ENCODE data around the gene NBEA. TPM values are rescaled to one million over a fixed set of nuclear protein-coding genes. Genes with fewer than 3 reads are reported as not detected.

The NBEA gene
- polyA plus RNA-seq (2011; rRNA removed) = 11.8 and 12.3 TPM in 2 replicates
- polyA plus RNA-seq (2012; cell fraction: cytosol; rRNA removed) = 1.6 and 1.9 TPM in 2 replicates
- polyA plus RNA-seq (2012; cell fraction: nucleus; rRNA removed) = 2.6 and 4.4 TPM in 2 replicates
- polyA plus RNA-seq (2017; fragmentation: RNase III; extraction: RNeasy Plus Mini Kit Qiagen cat#74134 plus additional on column Dnase treatment) = 3.5 to 4.2 TPM (median 4.1 TPM) in 3 replicates
- polyA minus RNA-seq (2011; rRNA and poly(A)+ RNA removed) = 23.6 and 30.8 TPM in 2 replicates

DNA sequence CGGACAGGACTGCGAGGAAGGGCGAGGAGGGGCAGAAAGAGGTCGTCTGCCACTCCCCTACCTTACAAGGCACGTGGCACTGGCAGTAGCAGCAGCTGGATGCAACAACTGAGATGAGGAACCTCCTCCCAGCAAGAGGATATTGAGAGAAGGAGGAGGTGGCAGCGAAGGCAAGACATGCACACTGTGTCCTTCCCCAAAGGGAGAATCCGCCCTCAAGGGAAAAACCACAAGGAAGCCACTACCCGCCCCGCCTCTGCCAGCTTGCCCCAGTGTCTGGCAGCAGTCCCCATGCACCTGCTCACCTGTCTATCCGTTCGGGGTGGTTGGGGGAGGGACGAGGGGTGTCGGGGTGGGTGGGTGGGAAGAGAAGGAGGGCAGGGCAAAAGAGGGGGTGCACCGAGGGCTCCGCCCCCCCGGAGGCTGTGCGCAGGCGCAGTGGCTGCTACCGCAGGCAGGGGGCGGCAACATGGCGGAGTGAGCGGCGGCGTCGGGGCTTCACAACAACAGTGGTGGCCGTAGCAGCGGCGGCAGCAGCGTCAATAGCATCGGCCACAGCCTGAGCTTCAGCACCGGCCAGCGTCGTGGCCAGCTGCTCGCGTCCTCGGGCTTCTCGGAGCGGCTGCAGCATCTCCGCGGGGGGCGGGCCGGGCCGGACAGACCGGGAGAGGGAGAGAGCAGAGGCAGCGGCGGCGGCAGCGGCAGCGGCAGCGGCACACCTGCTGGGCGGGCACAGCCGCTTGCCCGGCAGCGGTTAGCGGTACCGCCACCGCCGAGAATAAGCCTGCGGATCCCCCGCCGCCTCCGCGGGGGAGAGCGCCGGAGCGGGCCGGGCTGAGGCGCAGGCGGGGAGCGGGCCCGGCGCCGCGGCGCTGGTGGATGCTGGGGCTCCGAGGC is at the start of gene NBEA:
Gene NBEA, plus strand, starts transcription at position 436 of the 897 bp plus-strand sequence. CDS start 551 bp downstream, outside the sequence.
- FAIRE-seq = no peak
- POLR2A ChIA-PET = interaction anchor here (0.6 kb wide), 1 partner anchor 785 kb away, joined by 4 read pairs; no protein-coding TSS in a partner anchor
- CTCF ChIA-PET = interaction anchor here (0.6 kb wide), 1 partner anchor 9 kb away, joined by 3 read pairs; no protein-coding TSS in a partner anchor
- peak; percentile 39 to 76 for DNase-seq (ENCODE audit: low read depth in 1 of 2, low spot score in 1 of 2)
- peak within 1 kb of the TSS; percentile 95 for H3K4me2 ChIP-seq
- no peak for TF ChIP-seq POLR2AphosphoS2 (conservative IDR thresholded peaks at IDR 0.05; ENCODE audit: low read length)
- peak in 1 of 2 experiments; percentile 52; a peak in 2 of 5 replicates for TF ChIP-seq JUN (IDR thresholded peaks at IDR 0.05)
- peak; percentile 66 for TF ChIP-seq POLR2A (IDR thresholded peaks at IDR 0.05; ENCODE audit: low read length)
- TF ChIP-seq MAX (IDR thresholded peaks at IDR 0.05) = peak; percentile 65
- no peak for TF ChIP-seq KDM1A (IDR thresholded peaks at IDR 0.05; ENCODE audit: low read depth)
- peaks cover 30% of the 10 kb centered on the region; the same call in 2 of the 3 replicates for H3K4me1 ChIP-seq
- 0% methylated on average over 12 of the region's 76 CpGs for WGBS (ENCODE audit: missing lambda C conversion rate)
- peak within 1 kb of the TSS; percentile 91 for H3K4me3 ChIP-seq
- peak; percentile 83 to 86 for ATAC-seq
- no peaks in the 10 kb centered on the region for H3K9me3 ChIP-seq
- H3K27ac ChIP-seq = peak within 1 kb of the TSS; percentile 79 to 93

DNA sequence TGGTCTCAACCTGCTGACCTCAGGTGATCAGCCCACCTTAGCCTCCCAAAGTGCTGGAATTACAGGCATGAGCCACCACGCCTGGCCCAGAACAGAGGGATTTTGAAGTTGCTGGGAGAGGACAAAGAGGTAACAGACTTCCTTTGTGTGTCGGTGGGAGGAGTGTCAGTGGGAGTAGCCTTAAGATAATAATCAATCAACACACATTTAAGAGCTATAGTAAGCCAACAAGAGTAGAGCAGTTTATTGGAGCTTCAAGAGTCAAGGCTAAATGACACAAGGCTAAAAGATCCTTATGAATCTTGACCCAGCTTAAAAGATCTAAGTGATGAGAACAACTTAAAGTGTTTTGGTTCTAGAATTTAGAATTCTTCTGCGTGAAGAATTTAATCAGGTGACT is 47.3 kb upstream of the NBEA start:
- ChIA-PET CTCF (no interaction called here), POLR2A (no interaction called here)
- H3K4me2 ChIP-seq = no peak overlapping the region
- ATAC-seq = no peak
- no peaks in the 10 kb centered on the region for H3K9me3 ChIP-seq
- H3K4me3 ChIP-seq = no peak overlapping the region
- H3K27ac ChIP-seq = no peak overlapping the region
- no peak for TF ChIP-seq POLR2AphosphoS2 (conservative IDR thresholded peaks at IDR 0.05; ENCODE audit: low read length)
- no peak for TF ChIP-seq ZC3H11A (IDR thresholded peaks at IDR 0.05)
- TF ChIP-seq MAZ (IDR thresholded peaks at IDR 0.05; ENCODE audit: borderline replicate concordance, low read depth, low read length) = no peak
- TF ChIP-seq JUNB (IDR thresholded peaks at IDR 0.05) = no peak
- TF ChIP-seq USF2 (IDR thresholded peaks at IDR 0.05) = no peak
- no peak for TF ChIP-seq RARB (CRISPR knock-in tag; IDR thresholded peaks at IDR 0.05)
- 74% methylated on average over 3 of the region's 3 CpGs for WGBS (ENCODE audit: missing lambda C conversion rate)
- no peak for FAIRE-seq
- H3K4me1 ChIP-seq = no peaks in the 10 kb centered on the region
- no peak for DNase-seq (ENCODE audit: low read depth in 1 of 2, low spot score in 1 of 2)

DNA sequence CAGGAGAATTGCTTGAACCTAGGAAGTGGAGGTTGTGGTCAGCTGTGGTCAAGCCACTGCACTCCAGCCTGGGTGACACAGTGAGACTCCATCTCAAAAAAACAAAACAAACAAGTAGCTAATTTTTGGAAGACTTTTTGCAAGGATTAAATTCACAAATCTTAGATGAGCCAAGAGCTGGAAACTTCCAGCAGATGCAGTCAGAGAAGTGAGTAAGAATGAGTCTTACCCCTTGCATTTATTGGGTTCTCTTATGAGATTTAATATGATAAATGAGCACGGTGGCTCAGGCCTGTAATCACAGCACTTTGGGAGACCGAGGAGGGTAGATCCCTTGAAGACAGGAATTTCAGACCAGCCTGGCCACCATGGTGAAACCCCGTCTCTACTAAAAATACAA is 44.9 kb upstream of the NBEA start:
- WGBS (ENCODE audit: missing lambda C conversion rate) = 76% methylated on average over 3 of the region's 3 CpGs
- CTCF ChIA-PET = no interaction called here
- DNase-seq (ENCODE audit: low read depth in 1 of 2, low spot score in 1 of 2) = no peak

GRCh38 chr13:34899888-34900287 is 42.2 kb upstream of the NBEA start:
- H3K4me1 ChIP-seq = no peaks in the 10 kb centered on the region
- H3K4me2 ChIP-seq = no peak overlapping the region
- ATAC-seq (no peak), DNase-seq (ENCODE audit: low read depth in 1 of 2, low spot score in 1 of 2) (no peak), FAIRE-seq (no peak)
- POLR2A ChIA-PET = no interaction called here
- WGBS (ENCODE audit: missing lambda C conversion rate) = 73% methylated on average over 6 of the region's 6 CpGs
- H3K9me3 ChIP-seq = no peaks in the 10 kb centered on the region
- no peak overlapping the region for H3K27ac ChIP-seq
- TF ChIP-seq EHF (CRISPR knock-in tag; IDR thresholded peaks at IDR 0.05) (no peak), PHF8 (IDR thresholded peaks at IDR 0.05; ENCODE audit: borderline replicate concordance, low read depth) (no peak), USF2 (IDR thresholded peaks at IDR 0.05) (no peak), RAD21 (conservative IDR thresholded peaks at IDR 0.05 in 1 of 2, IDR thresholded peaks at IDR 0.05 in 1 of 2) (no peak), HEYL (CRISPR knock-in tag; IDR thresholded peaks at IDR 0.05) (no peak), KDM1A (IDR thresholded peaks at IDR 0.05; ENCODE audit: low read depth) (no peak), PBX3 (IDR thresholded peaks at IDR 0.05) (no peak), JUN (IDR thresholded peaks at IDR 0.05) (no peak), CHD4 (IDR thresholded peaks at IDR 0.05; ENCODE audit: borderline replicate concordance) (no peak), RCOR1 (IDR thresholded peaks at IDR 0.05; ENCODE audit: low read depth, low read length) (no peak), MAFK (IDR thresholded peaks at IDR 0.05; ENCODE audit: partially characterized antibody) (no peak)
- H3K4me3 ChIP-seq = no peak overlapping the region
- CTCF ChIA-PET = no interaction called here

More for the DNA sequence above, 44.9 kb upstream of the NBEA start:
- no peaks in the 10 kb centered on the region for H3K4me1 ChIP-seq
- FAIRE-seq (no peak), ATAC-seq (no peak)
- TF ChIP-seq USF2 (IDR thresholded peaks at IDR 0.05) = no peak
- POLR2A ChIA-PET = no interaction called here
- H3K4me3 ChIP-seq = no peak overlapping the region
- no peaks in the 10 kb centered on the region for H3K9me3 ChIP-seq
- H3K4me2 ChIP-seq = no peak overlapping the region
- H3K27ac ChIP-seq = no peak overlapping the region

Data from A549 (cell line).